SK-N-MC (cell line): ENCODE results near the gene CNMD.
"Not testable (repeated sequence)": the region's sequence is repeated elsewhere in the genome, so short reads cannot be mapped to it uniquely, and the experiment has no call there.

Experiments used
- EZH2 ChIP-seq: fragments of 200-600 bp; sonication (generic); IDR thresholded peaks from one replicate; pipeline ENCODE4 v1.6.1; 2017; ENCODE audit warnings: antibody characterized with exemption
- POLR2AphosphoS5 ChIP-seq: IDR thresholded peaks from 2 replicates; pipeline ENCODE4 v1.6.1; 2012; ENCODE audit warnings: mild to moderate bottlenecking, low read depth, low read length, borderline replicate concordance

- not testable (repeated sequence) for TF ChIP-seq EZH2, POLR2AphosphoS5
Measured at GRCh38 chr13:52720904-52721303, 18.7 kb downstream of the CNMD start.
